Activated CD8-positive, alpha-beta memory T cell treated with anti-CD3 and anti-CD28 coated beads for 48 hours (primary cell): ENCODE data around the gene LST1.
"Not testable (repeated sequence)": the region's sequence is repeated elsewhere in the genome, so short reads cannot be mapped to it uniquely, and the experiment has no call there.

Source experiments
- DNase-seq, 3 experiments: peaks; one replicate each; pipeline ENCODE4 v3.0.0-alpha.2; 2020; ENCODE audit warnings: low read depth in 2 of 3, low spot score in 2 of 3

Gene LST1

GRCh38 chr6:31586008-31586407, at the start of gene LST1:
TSS of gene LST1 (plus strand) at chr6:31586277. CDS start at chr6:31587300, 1,023 bp downstream.
- DNase-seq = no peak

DNA sequence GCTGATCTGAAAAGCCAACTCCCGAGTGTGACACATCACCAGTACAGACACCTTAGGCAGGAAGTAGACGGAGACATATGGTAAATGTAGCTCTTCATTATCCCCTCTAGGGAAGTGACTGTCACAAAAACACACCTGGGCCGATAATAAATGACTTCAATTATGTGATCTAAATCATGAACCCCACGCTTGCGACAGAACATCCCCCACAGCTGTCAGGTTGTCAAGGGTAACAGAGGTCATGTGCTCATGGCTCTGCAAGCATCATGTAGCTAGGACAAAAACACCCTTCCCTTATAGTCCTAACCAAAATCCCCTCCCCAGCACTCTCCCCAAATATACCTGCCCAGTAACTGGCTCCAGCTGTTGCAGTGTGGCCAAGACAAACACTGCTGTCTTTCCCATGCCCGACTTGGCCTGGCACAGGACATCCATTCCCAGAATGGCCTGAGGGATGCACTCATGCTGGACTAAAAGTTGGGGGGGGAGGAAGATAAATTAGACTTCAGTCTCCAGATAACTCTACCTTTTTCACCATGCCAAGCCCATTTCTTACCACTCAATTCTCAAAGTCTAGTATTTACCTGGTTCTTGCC, 47.2 kb upstream of the LST1 start:
- DNase-seq = no peak

GRCh38 chr6:31540640-31541039, 45.4 kb upstream of the LST1 start:
- no peak for DNase-seq

DNA sequence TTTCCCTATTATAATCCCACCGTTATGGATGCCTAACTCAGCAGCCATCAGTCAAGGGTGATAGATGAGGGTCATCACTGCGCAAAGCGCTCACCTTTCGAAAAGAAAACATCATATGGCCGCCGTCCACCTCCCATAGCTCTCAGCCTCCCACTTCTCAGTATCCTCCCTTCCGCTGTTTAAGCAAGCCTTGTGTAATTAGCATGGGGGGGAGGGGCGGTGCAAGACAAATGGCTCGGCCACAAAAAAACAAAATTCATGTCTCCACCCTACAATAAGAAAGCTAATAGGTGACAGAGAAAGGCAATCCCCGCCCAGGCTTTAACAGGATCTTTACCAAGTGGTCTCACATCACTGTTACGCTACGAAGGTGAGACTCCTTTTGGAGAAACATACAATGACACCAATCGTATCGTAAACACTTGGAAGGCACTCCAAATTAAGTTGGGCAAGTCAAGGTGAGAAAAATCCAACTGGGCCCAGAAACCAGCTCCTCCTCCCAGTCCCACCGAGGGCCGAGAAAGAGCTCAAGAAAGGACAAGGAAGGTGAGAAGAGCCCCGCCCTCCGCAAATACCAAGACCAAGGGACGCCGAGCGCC, 44.9 kb upstream of the LST1 start:
- DNase-seq = no peak

GRCh38 chr6:31541658-31542521, 44.2 kb upstream of the LST1 start, which contains the start of gene DDX39B:
TSS of gene DDX39B (minus strand) at chr6:31542003. CDS start at chr6:31540532, 1,471 bp downstream.
- peak; percentile 76 to 84 (median 80) for DNase-seq

GRCh38 chr6:31543639-31544038, 42.4 kb upstream of the LST1 start:
- DNase-seq = no peak

DNA sequence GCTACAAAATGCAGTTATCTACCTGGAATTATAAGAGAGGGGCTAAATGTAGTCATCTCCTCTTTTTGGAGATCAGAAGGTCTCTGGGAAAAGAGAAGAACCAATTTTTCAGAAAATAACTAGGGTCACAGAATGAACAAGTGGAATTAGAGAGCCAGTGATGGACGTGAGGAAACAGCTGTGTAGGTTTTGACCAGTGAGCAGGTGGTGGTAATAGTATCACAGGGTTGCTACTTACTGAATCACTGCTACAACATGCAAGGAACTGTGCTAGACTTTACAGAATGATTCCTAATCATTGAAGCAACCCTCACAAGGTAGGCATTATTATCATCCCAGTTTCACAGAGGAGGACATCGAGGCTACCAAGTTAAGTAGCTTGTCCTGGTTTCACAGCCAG, 41.4 kb upstream of the LST1 start:
- no peak for DNase-seq

DNA sequence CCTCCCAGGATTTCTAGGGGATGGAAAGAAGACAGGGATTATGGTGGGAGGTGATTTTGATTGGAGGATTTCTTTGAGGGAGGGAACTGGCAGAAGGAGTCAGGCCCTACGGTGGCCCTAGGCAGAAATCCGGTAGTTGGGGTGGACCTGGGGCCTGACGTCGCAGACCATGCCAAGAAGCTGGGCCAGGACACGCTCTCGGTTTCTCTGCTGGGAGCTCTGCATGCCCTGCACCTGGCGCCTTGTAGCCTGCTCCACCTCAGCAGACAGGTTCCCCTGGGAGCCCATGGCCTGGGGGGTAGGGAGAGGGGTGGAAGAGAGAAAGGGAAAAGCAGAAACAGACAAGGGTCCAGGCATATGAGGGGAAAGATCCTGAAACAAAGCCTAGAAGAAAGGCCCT, 40.8 kb upstream of the LST1 start:
- DNase-seq = no peak

GRCh38 chr6:31546339-31546957, 39.6 kb upstream of the LST1 start, which contains the start of gene ATP6V1G2:
TSS of gene ATP6V1G2 (minus strand) at chr6:31546608. CDS start at chr6:31546559, 49 bp downstream.
- DNase-seq = peak; percentile 76 to 80 (median 76)

DNA sequence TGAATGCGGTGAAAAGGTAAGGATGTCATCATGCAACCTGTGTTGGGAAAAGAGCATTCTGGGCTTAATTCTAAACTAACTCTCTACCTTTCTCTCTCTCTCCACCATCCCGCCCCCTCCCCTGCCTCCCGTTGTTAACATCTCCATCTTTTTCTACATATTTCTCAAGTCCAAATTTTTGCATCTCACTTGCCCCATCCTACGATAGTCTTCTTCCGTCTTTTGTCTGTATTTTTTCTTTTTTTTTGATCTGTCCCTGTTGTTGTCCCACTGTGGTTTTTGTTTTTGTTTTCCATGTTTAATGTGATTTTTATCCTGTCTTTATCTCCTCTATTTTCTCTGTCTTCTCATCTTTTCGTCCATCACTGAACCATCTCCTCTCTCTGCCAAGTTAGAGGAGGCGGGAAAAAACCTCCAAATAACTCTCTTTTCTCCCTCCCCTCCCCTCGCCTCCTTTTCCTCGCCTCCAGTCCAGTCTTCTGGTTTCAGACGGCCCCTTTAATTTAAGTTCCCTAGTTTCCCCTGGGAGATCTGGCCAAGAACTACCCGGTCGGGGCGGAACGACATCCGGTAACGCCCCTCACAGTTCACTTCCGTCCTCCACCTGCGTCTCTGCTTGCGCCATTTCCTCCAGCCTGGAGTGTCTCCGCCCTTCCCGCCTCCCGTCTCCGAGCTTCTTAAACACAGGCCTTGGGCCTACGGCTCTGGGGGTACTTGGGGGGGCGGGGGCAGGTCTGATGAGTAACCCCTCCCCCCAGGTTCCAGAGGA, 38.9 kb upstream of the LST1 start, which contains the start of gene NFKBIL1:
Gene NFKBIL1, plus strand, starts transcription at position 651 of the 769 bp plus-strand sequence. Its CDS starts 87 bp downstream, at position 738.
- DNase-seq = peak in 2 of 3 experiments; percentile 76 to 84

GRCh38 chr6:31547727-31548543, 38.1 kb upstream of the LST1 start:
- no peak for DNase-seq

- DNase-seq = no peak
Measured at GRCh38 chr6:31548544-31548873, 37.6 kb upstream of the LST1 start.

DNA sequence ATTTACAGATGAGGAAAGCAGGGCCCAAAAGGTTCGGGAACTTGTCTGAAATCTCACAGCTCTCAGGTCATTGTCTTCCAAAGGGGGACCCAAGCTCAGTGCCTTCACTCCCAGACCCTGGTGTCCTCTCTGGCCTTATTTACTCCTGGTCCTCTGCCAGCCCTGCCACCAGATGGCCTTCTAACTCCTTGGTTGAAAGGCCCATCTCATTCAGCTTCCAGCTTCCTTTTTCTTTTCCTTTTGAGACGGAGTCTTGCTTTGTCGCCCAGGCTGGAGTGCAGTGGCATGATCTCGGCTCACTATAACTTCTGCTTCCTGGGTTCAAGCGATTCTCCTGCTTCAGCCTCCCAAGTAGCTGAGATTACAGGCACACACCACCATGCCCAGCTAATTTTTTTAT, 34.7 kb upstream of the LST1 start:
- not testable (repeated sequence) for DNase-seq

DNA sequence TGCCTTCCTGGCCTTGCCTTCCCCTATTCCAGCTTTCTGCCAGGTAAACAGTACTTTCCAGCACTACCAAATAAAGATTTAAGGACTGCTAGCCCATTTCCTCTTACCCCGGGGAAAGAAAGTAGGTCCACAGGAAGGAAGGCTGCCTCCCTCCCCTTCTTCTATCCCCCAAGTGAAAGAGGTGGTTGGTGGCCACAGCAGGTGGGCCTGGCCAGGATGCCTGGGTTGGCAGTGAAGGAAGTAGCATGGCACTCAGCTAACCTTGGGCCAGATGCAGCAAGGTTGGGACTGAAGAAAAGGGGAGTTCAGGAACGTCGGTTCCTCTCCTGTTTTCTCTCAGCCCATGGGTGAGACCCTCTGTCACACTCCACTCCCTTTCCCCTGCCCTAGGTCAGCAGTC, 29.8 kb upstream of the LST1 start:
- no peak for DNase-seq

GRCh38 chr6:31557443-31558317, 28.4 kb upstream of the LST1 start:
- DNase-seq = no peak

DNA sequence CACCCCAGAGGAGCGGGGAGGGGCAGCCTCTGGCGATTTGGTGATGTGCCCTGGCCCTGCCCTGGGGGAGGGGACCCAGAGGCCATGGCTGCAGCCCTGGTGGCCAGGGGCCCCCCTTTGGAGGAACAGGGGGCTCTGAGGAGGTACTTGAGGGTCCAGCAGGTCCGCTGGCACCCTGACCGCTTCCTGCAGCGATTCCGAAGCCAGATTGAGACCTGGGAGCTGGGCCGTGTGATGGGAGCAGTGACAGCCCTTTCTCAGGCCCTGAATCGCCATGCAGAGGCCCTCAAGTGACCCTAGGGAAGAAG, 27.8 kb upstream of the LST1 start:
- no peak for DNase-seq

- peak in 1 of 3 experiments; percentile 54 for DNase-seq
Measured at GRCh38 chr6:31558631-31559500, 27.2 kb upstream of the LST1 start.

GRCh38 chr6:31559606-31559957, 26.5 kb upstream of the LST1 start:
- DNase-seq = no peak
